NCI-H460 (cell line): Measurements from ENCODE around the gene WDR59. TPM values are rescaled to one million over a fixed set of nuclear protein-coding genes. Genes with fewer than 3 reads are reported as not detected.
"Not testable (repeated sequence)": the region's sequence is repeated elsewhere in the genome, so short reads cannot be mapped to it uniquely, and the experiment has no call there.

ENCODE experiments used
- DNase-seq: peaks from one replicate; pipeline ENCODE4 v3.0.0-alpha.2; 2016; ENCODE audit warnings: low read depth; ENCODE audit errors: extremely low read depth
- total RNA-seq: library from RNA; depleted of rRNA; stranded (reverse); fragments of >200 nt; shearing (Covaris generic); gene quantifications from 2 replicates; pipeline ENCODE4 v1.2.3, GENCODE V29; 2014

WDR59 gene
- total RNA-seq, 1 experiment from 2014 or later = 19.7 TPM

DNA sequence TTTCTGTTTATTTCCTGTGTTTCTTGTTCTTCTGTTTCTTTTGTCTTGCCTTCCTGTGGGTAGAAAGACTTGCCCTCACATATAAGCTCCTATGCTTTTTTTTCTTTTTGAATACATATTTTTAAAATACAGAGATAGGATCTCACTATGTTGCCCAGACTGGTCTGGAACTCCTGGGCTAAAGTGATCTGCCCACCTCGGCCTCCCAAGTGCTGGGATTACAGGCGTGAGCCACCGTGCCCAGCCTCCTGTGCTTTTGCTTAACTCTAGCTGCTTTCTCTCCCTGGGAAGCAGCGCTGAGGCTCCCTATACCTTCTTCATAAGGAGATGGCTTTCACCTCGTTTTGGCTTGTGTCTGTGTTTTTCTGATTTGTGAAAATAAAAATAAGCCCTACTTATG is 116.9 kb downstream of the WDR59 start:
- no peak for DNase-seq

DNA sequence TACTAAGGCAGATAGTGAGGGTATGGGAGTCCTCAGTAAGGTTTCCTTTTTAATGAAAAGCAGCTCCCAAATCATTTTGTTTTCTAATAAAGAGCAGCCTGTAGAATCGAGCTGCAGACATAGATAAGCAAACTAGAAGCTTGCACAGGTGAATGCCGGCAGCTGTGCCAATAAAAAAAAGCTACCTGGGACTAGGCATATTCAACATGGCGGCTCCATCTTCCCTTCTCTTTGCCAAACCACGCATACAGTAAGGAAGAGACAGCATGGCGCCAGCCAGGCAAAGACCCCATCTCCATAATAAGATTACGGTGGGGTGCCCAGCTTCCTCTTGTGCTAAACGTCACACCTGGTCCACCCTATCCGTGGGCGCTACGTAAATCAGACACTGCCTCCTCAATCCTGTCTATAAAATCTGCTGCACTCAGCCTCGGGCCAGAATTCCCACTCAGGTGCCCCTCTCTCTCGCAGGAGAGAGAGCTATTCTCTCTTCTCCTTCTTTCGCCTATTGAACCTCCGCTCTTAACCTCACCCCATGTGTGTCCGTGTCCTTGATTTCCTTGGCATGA is 117.6 kb downstream of the WDR59 start:
- DNase-seq = no peak

DNA sequence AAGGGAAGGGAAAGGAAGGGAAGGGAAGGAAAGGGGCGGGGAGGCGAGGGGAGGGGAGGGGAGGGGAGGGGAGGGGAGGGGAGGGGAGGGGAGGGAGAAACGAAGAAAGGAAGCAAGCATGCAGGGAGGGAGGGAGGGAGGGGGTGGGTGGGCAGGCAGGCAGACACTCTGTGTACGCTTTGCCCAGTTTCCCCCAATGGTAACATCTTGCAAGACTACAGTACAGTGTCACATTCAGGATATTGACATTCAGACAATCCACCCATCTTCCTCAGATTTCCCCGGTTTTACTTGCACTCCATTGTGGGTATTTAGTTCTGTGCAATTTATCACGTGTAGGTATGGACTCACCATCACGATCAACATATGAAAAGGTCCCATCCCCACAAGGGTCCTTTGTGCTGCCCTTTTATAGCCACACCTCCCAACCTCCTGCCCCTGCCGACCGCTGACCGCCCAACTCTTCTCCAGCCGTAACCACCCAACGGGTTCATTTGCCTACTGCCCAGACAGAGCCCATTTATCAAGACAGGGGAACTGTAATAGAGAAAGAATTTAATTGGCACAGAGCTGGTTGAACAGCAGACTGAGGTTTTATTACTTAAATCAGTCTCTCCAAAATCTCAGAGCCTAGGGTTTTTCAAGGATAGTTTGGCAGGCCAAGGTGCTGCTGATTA is 118.9 kb downstream of the WDR59 start:
- DNase-seq = no peak

- peak; percentile 49 for DNase-seq
These were observed 122.1 kb downstream of the WDR59 start for GRCh38 chr16:74862743-74863244.

DNA sequence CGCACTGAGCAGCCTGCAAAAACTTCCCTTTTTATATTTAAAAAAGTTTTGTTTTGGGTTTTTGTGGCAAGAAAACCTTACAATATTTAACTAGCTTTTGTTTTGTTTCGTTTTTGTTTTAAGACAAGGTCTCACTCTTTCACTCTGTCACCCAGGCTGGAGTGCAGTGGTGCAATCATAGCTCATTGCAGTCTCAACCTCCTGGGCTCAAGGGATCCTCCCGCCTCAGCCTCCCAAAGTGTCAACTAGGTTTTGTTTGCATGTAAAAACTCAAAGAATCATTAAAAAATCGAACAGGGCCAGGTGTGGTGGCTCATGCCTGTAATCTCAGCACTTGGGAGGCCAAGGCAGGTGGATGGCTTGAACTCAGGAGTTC is 132.4 kb downstream of the WDR59 start:
- no peak for DNase-seq

- DNase-seq = no peak
These were observed 134.9 kb downstream of the WDR59 start for GRCh38 chr16:74850027-74850426.

GRCh38 chr16:74847202-74847601 is 137.7 kb downstream of the WDR59 start:
- no peak for DNase-seq

- DNase-seq = no peak
These were observed 138.2 kb downstream of the WDR59 start for GRCh38 chr16:74846714-74847113.

GRCh38 chr16:74844041-74844980 is 140.6 kb downstream of the WDR59 start:
- no peak for DNase-seq

- not testable (repeated sequence) for DNase-seq
These were observed 141.4 kb downstream of the WDR59 start for GRCh38 chr16:74843381-74844035.

- DNase-seq = no peak
These were observed 142.5 kb downstream of the WDR59 start for GRCh38 chr16:74842413-74842812.

DNA sequence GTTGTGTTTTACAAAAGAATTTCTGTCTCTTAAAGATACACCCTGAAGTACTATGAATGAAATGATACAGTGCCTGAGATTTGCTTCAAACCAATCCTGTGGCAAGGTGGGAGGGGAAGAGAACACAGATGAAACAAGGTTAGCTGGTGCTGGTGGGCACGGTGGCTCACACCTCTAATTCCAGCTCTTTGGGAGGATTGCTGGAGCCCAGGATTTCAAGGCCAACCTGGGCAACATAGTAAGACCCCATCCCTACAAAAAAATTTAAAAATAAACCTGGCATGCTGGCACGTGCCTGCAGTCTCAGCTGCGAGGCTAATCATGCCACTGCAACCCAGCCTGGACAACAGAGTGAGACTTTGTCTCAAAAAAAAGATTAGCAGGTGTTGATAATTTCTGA is 143.0 kb downstream of the WDR59 start:
- no peak for DNase-seq

DNA sequence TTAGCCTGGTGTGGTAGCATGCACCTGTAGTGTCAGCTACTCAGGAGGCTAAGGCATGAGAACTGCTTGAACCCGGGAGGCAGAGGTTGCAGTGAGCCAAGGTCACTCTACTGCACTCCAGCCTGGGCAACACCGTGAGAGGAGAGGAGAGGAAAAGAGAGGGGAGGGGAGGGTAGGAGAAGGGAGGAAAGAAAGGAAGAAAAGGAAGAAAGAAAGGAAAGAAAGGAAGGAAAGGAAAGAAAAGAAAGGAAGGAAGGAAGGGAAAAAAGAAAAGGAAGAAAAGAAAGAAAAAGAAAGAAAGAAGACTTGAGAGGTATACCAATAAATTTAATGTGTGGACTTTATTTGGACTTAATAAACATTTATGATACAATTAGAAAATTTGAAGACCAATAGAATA is 143.5 kb downstream of the WDR59 start:
- no peak for DNase-seq

- DNase-seq = no peak
These were observed 147.9 kb downstream of the WDR59 start for GRCh38 chr16:74837056-74837455.

DNA sequence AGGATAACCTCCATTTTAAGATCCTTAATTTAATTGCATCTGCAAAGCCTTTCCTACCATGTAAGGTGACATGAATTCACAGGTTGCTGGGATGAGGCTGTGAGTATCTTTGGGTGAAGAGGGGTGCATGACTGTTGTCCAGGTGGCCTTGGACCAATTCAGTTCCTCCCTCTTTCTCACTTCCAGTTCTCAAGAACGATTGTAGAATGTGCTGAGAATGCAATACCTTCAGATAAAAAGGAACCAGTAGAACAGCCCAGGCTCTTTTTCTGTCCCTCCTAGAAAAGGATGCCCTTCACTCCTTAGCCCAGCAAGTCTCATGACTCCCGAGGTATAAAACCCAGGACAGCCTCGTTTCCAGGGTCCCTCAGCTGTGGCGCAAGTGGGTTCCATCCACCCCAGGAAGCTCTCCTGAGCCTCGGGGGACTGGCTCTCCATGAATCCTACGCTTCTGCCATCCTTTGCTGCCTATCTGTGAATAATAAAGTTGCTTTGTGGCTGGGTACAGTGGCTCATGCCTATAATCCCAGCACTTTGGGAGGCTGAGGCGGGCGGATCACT is 148.7 kb downstream of the WDR59 start:
- no peak for DNase-seq

GRCh38 chr16:74832228-74832627 is 152.7 kb downstream of the WDR59 start:
- DNase-seq = no peak

DNA sequence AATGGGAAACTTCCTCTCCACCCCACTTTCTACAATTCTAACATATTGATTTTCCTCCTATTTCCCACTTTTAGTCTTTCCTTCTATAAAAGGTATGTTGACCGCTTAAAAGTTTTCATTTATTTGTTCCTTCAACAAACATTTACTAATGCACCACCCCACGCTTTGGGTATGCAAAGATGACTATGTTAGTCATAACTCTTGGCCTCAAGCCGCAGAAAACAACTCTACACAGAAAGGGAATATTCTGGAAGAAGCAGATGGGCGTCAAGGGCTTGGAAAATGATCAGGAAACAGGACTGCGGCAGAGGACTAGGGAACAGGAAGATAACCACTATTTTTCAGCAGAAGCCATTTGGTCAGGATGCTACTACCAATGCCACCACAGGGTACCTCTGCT is 153.5 kb downstream of the WDR59 start:
- DNase-seq = no peak

DNA sequence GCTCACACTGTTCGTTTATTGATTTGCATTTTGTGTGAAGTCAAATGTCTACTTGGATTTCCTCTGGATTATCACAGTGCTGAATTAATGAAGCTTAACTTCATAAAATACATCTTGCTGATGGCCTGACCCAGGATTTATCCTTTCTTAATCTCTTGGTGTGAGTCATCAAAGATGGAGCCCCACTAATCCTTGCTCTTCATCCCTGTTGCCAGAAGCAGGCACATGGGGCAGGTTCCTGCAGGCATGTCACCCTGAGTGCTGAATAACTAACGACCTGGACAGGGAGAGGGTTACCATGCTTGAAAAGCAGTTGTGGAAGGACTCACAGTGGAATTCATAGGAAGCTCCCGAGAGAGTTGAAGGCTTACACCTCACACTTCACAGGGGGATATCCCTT is 154.3 kb downstream of the WDR59 start:
- no peak for DNase-seq

GRCh38 chr16:74829637-74830036 is 155.3 kb downstream of the WDR59 start:
- DNase-seq = no peak

DNA sequence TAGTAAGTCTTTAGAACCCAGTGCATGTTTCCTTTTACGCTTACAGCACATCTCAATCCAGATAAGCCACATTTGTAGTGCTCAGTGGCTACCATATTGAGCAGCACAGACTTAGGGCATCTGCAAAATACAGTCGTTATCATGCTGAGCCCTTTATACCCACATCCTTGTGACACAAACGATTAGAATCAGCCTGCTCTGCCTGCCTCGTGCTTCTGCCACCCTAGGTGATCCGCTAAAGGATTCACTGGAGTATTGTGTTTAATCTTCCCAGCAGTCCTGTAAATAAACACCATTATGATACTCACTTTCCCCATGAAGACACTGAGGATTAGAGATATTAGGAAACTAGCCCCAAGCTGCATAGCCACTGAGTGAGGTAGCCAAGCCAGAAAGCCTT is 159.0 kb downstream of the WDR59 start:
- no peak for DNase-seq

DNA sequence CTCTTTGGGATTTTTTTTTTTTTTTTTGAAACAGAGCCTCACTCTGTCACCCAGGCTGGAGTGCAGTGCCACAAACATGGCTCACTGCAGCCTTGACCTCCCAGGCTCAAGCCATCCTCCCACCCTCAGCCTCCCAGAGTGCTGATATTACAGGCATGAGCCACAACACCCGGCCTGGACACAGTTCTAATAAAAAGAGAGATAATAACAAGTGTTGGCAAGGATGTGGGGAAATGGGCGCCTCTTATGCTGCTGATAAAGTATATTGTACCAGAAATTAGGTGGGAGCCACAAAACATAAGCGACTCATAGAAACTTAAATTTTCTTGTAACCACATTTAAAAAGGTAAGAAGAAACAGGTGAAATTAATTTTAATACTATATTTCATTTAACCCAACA is 159.9 kb downstream of the WDR59 start:
- DNase-seq = no peak
